ENCODE measurements around the gene MTMR12. TPM values are rescaled to one million over a fixed set of nuclear protein-coding genes. Genes with fewer than 3 reads are reported as not detected.

MTMR12 gene
- total RNA-seq, 1 experiment from 2014 or later: 44.5 TPM

DNA sequence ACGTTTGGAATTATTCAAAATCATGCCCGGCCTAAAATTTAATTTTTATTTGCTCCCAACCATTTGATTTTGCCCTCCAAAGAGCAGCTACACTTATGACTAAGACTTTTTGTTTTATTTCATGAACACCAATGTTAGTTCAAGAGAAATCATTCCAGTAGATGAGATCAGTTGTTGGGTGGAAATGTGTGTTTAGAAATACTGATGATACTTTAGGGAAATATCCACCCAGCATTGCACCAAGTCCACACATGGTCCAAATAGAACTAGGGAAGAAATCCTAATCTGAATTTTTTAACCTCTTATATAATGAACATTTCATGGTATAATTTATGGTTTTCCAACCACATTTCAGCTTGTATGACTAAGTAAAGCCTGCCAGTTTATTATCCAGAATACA, 110.3 kb downstream of the MTMR12 start:
- H3K27ac ChIP-seq: no peak overlapping the region

DNA sequence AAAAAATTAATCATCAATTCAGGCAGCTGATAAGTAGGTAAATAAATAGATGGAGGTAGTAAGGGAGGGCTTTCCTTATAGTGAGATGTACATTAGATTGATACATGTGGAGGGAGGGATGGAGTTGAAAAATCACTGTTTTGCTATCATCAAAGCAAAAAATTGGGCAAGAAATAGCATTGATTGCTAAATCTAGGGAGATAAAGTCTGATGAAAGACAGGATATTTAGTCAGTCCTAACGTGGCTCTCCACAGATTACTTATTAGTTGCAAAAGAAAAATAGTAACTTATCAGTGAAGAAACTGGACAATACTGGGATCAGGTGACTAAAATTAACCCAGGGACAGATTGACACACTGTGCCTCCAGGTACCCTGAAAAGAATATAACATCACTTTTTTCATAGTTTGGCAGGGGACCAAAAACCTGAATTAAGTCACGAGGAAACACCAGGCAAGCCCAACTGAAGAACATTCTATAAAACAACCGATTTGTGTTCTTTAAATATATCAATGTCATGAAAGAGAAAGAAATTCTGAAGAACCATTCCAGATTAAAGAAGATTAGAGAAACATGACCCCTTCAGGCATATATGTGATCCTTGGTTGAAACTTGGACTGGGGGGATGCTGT, 111.5 kb downstream of the MTMR12 start:
- Histone ChIP-seq H3K9me2 (ENCODE audit: insufficient read depth) (no peaks in the 10 kb centered on the region), H4K20me1 (ENCODE audit: insufficient read depth) (no peaks in the 10 kb centered on the region), H3K4me1 (replicated peaks; ENCODE audit: insufficient read depth) (peaks cover 41% of the 10 kb centered on the region), H3K4me3 (no peak overlapping the region), H3K36me3 (ENCODE audit: low read depth) (no peaks in the 10 kb centered on the region), H3K4me2 (peak overlapping the region; percentile 46), H3K79me2 (ENCODE audit: low read depth) (no peaks in the 10 kb centered on the region), H3K27me3 (ENCODE audit: insufficient read depth, low read depth) (no peaks in the 10 kb centered on the region), H3K27ac (0 out of 2 replicates have a peak overlapping the region, but pooled peaks have one; percentile 9), H3K9me3 (ENCODE audit: insufficient read depth, low read depth) (no peaks in the 10 kb centered on the region), H2AFZ (no peak overlapping the region), H3F3A (ENCODE audit: insufficient read depth, low read depth) (peaks cover 12% of the 10 kb centered on the region)
- DNase-seq: no peak
- no peak for TF ChIP-seq EZH2 (IDR thresholded peaks at IDR 0.05; ENCODE audit: low read depth)
- TF ChIP-seq, protein P1, sequence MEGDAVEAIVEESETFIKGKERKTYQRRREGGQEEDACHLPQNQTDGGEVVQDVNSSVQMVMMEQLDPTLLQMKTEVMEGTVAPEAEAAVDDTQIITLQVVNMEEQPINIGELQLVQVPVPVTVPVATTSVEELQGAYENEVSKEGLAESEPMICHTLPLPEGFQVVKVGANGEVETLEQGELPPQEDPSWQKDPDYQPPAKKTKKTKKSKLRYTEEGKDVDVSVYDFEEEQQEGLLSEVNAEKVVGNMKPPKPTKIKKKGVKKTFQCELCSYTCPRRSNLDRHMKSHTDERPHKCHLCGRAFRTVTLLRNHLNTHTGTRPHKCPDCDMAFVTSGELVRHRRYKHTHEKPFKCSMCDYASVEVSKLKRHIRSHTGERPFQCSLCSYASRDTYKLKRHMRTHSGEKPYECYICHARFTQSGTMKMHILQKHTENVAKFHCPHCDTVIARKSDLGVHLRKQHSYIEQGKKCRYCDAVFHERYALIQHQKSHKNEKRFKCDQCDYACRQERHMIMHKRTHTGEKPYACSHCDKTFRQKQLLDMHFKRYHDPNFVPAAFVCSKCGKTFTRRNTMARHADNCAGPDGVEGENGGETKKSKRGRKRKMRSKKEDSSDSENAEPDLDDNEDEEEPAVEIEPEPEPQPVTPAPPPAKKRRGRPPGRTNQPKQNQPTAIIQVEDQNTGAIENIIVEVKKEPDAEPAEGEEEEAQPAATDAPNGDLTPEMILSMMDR (conservative IDR thresholded peaks at IDR 0.05): no peak
- ChIA-PET CTCF (interaction anchor here (0.5 to 0.6 kb wide), 3 partner anchors 23 to 32 kb away, joined by 3 to 5 read pairs (median 4); no protein-coding TSS in a partner anchor), POLR2A (ENCODE audit: unreplicated experiment) (no interaction called here)
- intact Hi-C loops (cut with micrococcal nuclease; ENCODE audit: unreplicated experiment): no loop called here
- no TSS peak for BruUV-seq (replicated peaks)

More for the DNA sequence above, 110.3 kb downstream of the MTMR12 start:
- Histone ChIP-seq H3K9me3 (ENCODE audit: insufficient read depth, low read depth) (no peaks in the 10 kb centered on the region), H3K4me2 (no peak overlapping the region), H3K9me2 (ENCODE audit: insufficient read depth) (no peaks in the 10 kb centered on the region), H3K79me2 (ENCODE audit: low read depth) (no peaks in the 10 kb centered on the region), H3K4me3 (no peak overlapping the region), H4K20me1 (ENCODE audit: insufficient read depth) (no peaks in the 10 kb centered on the region), H3K27me3 (ENCODE audit: insufficient read depth, low read depth) (no peaks in the 10 kb centered on the region), H3K36me3 (ENCODE audit: low read depth) (no peaks in the 10 kb centered on the region), H3K4me1 (replicated peaks; ENCODE audit: insufficient read depth) (peaks cover 41% of the 10 kb centered on the region), H2AFZ (no peak overlapping the region), H3F3A (ENCODE audit: insufficient read depth, low read depth) (peaks cover 12% of the 10 kb centered on the region)
- intact Hi-C loops (cut with micrococcal nuclease; ENCODE audit: unreplicated experiment): no loop called here
- no TSS peak for BruUV-seq (replicated peaks)
- no peak for DNase-seq
- TF ChIP-seq, protein P1 (conservative IDR thresholded peaks at IDR 0.05): no peak
- TF ChIP-seq EZH2 (IDR thresholded peaks at IDR 0.05; ENCODE audit: low read depth): no peak
- ChIA-PET CTCF (no interaction called here), POLR2A (ENCODE audit: unreplicated experiment) (interaction anchor here (0.6 kb wide), 1 partner anchor 1413 kb away, joined by 3 read pairs; no protein-coding TSS in a partner anchor)

DNA sequence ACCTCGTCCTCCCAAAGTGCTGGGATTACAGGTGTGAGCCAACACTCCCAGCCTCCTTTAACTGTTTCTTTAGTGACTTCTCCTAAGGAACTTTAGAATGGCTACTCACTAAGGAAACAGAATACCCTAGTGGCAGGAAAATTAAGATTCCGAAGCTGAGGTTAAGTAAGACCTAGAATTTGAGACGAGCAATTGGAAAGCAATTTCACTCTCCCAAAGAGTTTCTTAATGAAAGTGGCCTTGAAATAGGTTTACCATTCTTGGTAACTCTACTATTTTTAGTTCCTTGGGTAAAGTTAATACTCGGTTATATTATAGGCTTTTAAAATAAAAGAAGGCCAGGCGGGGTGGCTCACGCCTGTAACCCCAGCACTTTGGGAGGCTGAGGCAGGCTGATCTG, 115.7 kb downstream of the MTMR12 start:
- no TSS peak for BruUV-seq (replicated peaks)
- no peaks in the 10 kb centered on the region for H3K9me2 ChIP-seq (ENCODE audit: insufficient read depth)
- H4K20me1 ChIP-seq (ENCODE audit: insufficient read depth): no peaks in the 10 kb centered on the region
- intact Hi-C loops (cut with micrococcal nuclease; ENCODE audit: unreplicated experiment): no loop called here
- H3K4me3 ChIP-seq: no peak overlapping the region
- no peak overlapping the region for H3K27ac ChIP-seq
- POLR2A ChIA-PET (ENCODE audit: unreplicated experiment): no interaction called here
- CTCF ChIA-PET: no interaction called here
- H3K4me1 ChIP-seq (replicated peaks; ENCODE audit: insufficient read depth): peaks cover 33% of the 10 kb centered on the region
- no peak for TF ChIP-seq EZH2 (IDR thresholded peaks at IDR 0.05; ENCODE audit: low read depth)
- TF ChIP-seq, protein P1 (conservative IDR thresholded peaks at IDR 0.05): no peak
- no peaks in the 10 kb centered on the region for H3K79me2 ChIP-seq (ENCODE audit: low read depth)
- H3K27me3 ChIP-seq (ENCODE audit: insufficient read depth, low read depth): no peaks in the 10 kb centered on the region
- H3K9me3 ChIP-seq (ENCODE audit: insufficient read depth, low read depth): no peaks in the 10 kb centered on the region
- no peak overlapping the region for H3K4me2 ChIP-seq
- no peaks in the 10 kb centered on the region for H3K36me3 ChIP-seq (ENCODE audit: low read depth)
- no peak for DNase-seq
- H2AFZ ChIP-seq: no peak overlapping the region
- H3F3A ChIP-seq (ENCODE audit: insufficient read depth, low read depth): peaks cover 15% of the 10 kb centered on the region; the same call in 1 of the 2 replicates
